Kidney (tissue), 14 donors: ENCODE measurements around the gene PRR7. TPM values are rescaled to one million over a fixed set of nuclear protein-coding genes. Genes with fewer than 3 reads are reported as not detected.

Experiments used
- DNase-seq, 5 donors: peaks; one replicate each; pipeline ENCODE4 v3.0.0-alpha.2; 2013 to 2020
- FAIRE-seq: peaks from 2 replicates; lab custom pipeline; 2012; peaks lifted over from hg19 to GRCh38; lab: Jason Lieb, UNC
- H3K27ac ChIP-seq, 2 donors: one replicate each; pipeline ENCODE4 v1.7.0; 2013; ENCODE audit warnings: low read depth in 2 of 2, low read length in 2 of 2, inconsistent platforms in 1 of 2
- H3K27me3 ChIP-seq: one replicate; pipeline ENCODE4 v1.7.1; 2013; ENCODE audit warnings: low read length, inconsistent platforms; ENCODE audit not compliant: control insufficient read depth, insufficient read depth
- H3K36me3 ChIP-seq, 3 donors: one replicate each; pipeline versions ENCODE4 v1.7.0 to v1.7.1; 2013; ENCODE audit warnings: low read length in 3 of 3, control low read depth in 1 of 3, inconsistent platforms in 1 of 3; ENCODE audit not compliant: insufficient read depth in 3 of 3, control insufficient read depth in 2 of 3
- H3K4me1 ChIP-seq, 3 donors: one replicate each; pipeline versions ENCODE4 v1.7.0 to v1.7.1; 2013; ENCODE audit warnings: low read length in 3 of 3, inconsistent platforms in 1 of 3, low read depth in 1 of 3; ENCODE audit not compliant: control insufficient read depth in 2 of 3, insufficient read depth in 2 of 3
- H3K4me3 ChIP-seq, 3 donors: one replicate each; pipeline versions ENCODE4 v1.7.0 to v1.8.1; 2013; ENCODE audit warnings: low read length in 3 of 3, control low read depth in 1 of 3, inconsistent platforms in 1 of 3
- H3K9ac ChIP-seq, 3 donors: one replicate each; pipeline versions ENCODE4 v1.7.0 to v1.7.1; 2013; ENCODE audit warnings: low read length in 3 of 3, control low read depth in 1 of 3, inconsistent platforms in 1 of 3
- H3K9me3 ChIP-seq, 3 donors: one replicate each; pipeline versions ENCODE4 v1.7.0 to v1.7.1; 2013; ENCODE audit warnings: low read length in 3 of 3, control low read depth in 1 of 3, inconsistent platforms in 1 of 3; ENCODE audit not compliant: control insufficient read depth in 2 of 3, insufficient read depth in 1 of 3
- intact Hi-C: fragments of 100-400 bp; cut with DNase I; formaldehyde crosslinking; loops from one replicate; pipeline ENCODE4 v1.11.1; 2022
- polyA plus RNA-seq: library from polyadenylated mRNA; stranded (reverse); fragments of 350-450 nt; fragmentation: Illumina TruSeq; extraction: RNeasy Lipid Tissue Mini Kit (QIAGEN cat#74804); gene quantifications from one replicate; pipeline ENCODE4 v1.2.3, GENCODE V29; 2014; ENCODE audit warnings: low read depth, low replicate concordance; ENCODE audit not compliant: insufficient read depth
- total RNA-seq: library from RNA; stranded (reverse); fragmentation: NEBNext Ultra II Directional; extraction: Animal tissue kit (Norgen Biotek cat#: 25700); gene quantifications from one replicate; pipeline ENCODE4 v1.2.1, GENCODE V29; 2021
- TF ChIP-seq, protein P1 (sequence below): IDR thresholded peaks from 3 replicates; pipeline ENCODE4 v1.5.1; 2012; ENCODE audit warnings: mild to moderate bottlenecking, moderate library complexity, borderline replicate concordance; ENCODE audit not compliant: insufficient read depth; ENCODE audit errors: extremely low read depth
- donor health status: control.
- donor health status: control.
- donor health status: control.
- donor health status: control.
- donor health status: control.
- donor health status: DM: yes; HTN: yes; CAD: no.
- donor health status: Normal renal cell carcinoma (clear cell type).

The PRR7 gene
- total and polyA plus RNA-seq, 2 donors from 2014 or later: 1.6 to 5.5 TPM

GRCh38 chr5:177471610-177472356, 25.2 kb downstream of the PRR7 start:
- intact Hi-C loops: no loop called here
- Histone ChIP-seq H3K9ac (peak overlapping the region in 1 of 3 donors; percentile 41), H3K36me3 (peaks cover 0 to 4% (median 0%) of the 10 kb centered on the region in 3 donors), H3K4me3 (peak overlapping the region in 2 of 3 donors; percentile 51 to 60), H3K9me3 (no peaks in the 10 kb centered on the region), H3K27me3 (no peaks in the 10 kb centered on the region), H3K4me1 (peaks cover 0 to 19% (median 0%) of the 10 kb centered on the region in 3 donors), H3K27ac (no peak overlapping the region)
- DNase-seq: peak in 1 of 5 donors; percentile 74
- TF ChIP-seq, protein P1, sequence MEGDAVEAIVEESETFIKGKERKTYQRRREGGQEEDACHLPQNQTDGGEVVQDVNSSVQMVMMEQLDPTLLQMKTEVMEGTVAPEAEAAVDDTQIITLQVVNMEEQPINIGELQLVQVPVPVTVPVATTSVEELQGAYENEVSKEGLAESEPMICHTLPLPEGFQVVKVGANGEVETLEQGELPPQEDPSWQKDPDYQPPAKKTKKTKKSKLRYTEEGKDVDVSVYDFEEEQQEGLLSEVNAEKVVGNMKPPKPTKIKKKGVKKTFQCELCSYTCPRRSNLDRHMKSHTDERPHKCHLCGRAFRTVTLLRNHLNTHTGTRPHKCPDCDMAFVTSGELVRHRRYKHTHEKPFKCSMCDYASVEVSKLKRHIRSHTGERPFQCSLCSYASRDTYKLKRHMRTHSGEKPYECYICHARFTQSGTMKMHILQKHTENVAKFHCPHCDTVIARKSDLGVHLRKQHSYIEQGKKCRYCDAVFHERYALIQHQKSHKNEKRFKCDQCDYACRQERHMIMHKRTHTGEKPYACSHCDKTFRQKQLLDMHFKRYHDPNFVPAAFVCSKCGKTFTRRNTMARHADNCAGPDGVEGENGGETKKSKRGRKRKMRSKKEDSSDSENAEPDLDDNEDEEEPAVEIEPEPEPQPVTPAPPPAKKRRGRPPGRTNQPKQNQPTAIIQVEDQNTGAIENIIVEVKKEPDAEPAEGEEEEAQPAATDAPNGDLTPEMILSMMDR: no peak
- FAIRE-seq: no peak

DNA sequence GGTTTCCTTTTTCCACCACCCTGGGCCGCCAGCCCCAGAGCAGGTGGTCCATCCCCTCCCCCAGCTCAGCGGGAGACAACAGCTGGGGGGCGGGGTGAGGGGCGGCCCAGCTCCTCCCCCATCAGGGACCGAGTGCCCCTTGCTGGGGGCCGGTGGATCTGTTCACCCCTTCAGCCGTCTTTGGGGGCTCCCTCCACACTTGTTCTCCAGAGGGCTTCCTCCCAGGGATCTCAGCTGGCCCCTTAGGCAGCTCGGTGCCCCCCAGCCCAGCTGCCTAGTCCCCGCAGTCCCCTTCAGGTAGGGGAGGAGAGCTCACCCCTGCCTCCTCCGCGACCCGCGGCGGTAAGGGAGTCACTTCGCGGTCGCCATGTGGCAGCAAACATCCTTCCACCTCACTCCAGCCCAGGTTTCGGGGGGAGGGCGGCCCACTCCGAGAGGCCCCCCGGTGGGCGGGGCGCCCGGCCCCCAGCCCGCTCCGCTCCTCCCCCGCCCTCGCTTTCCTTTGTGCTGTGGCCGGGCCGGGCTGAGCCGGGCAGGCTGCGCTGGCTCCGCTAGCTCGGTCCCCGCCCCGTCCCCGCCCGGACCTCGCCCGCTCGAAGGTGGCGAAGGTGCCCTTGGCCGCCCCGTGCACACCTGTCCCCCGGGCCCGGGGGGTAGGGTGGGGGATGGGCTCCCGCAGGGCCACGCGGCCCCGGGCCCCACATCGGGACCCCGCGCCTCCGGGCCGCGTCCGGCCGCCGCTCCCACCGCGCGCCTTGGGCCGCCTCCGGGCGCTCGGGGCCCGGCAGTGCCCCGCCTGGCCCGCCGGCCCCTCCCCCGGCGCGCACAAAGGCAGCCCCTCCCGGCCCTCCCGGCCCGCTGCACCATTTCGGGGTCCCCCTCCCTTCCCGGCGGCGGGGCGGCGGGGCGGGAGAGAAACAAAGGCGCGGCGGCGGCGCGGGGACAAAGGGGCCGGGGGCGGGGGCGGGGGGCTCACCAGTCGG, 26.1 kb downstream of the PRR7 start:
- TF ChIP-seq, protein P1: no peak
- Histone ChIP-seq H3K9me3 (no peaks in the 10 kb centered on the region), H3K9ac (peak overlapping the region in 1 of 3 donors; percentile 24), H3K4me3 (peak overlapping the region; percentile 48 to 60 (median 51)), H3K27ac (peak overlapping the region in 1 of 2 donors; percentile 37), H3K36me3 (peaks cover 0 to 4% (median 0%) of the 10 kb centered on the region in 3 donors), H3K4me1 (peaks cover 0 to 19% (median 0%) of the 10 kb centered on the region in 3 donors), H3K27me3 (no peaks in the 10 kb centered on the region)
- FAIRE-seq (no peak), DNase-seq (peak in 4 of 5 donors; percentile 75 to 88 (median 82))
- intact Hi-C loops: no loop called here

- TF ChIP-seq, protein P1: no peak
- H3K27me3 ChIP-seq: no peaks in the 10 kb centered on the region
- peak within 1 kb of the TSS in 1 of 2 donors; percentile 48 for H3K27ac ChIP-seq
- DNase-seq (peak in 4 of 5 donors; percentile 66 to 90 (median 86)), FAIRE-seq (no peak)
- H3K4me1 ChIP-seq: peaks cover 0 to 19% (median 0%) of the 10 kb centered on the region in 3 donors
- H3K9me3 ChIP-seq: no peaks in the 10 kb centered on the region
- no peaks in the 10 kb centered on the region for H3K36me3 ChIP-seq
- H3K4me3 ChIP-seq: peak within 1 kb of the TSS; percentile 48 to 60 (median 51)
- intact Hi-C loops: no loop called here
- peak within 1 kb of the TSS in 1 of 3 donors; percentile 24 for H3K9ac ChIP-seq
These were observed 26.9 kb downstream of the PRR7 start, which contains the start of gene DBN1 for GRCh38 chr5:177473443-177474001. TSS of gene DBN1 (minus strand) at chr5:177473634. CDS start at chr5:177473521, 113 bp downstream.
